H9 (cell line): ENCODE measurements around the gene HSP90AA1. TPM values are rescaled to one million over a fixed set of nuclear protein-coding genes. Genes with fewer than 3 reads are reported as not detected.

Experiments
- DNase-seq: peaks from one replicate; pipeline ENCODE4 v3.0.0-alpha.2; 2017
- H2AFZ ChIP-seq: one replicate; pipeline ENCODE4 v1.6.1; 2013; ENCODE audit warnings: mild to moderate bottlenecking, low read length, control low read depth, moderate library complexity
- H2AK5ac ChIP-seq: 2 replicates; pipeline ENCODE4 v1.6.1; 2013; ENCODE audit warnings: low read length, control low read depth, mixed read lengths; ENCODE audit not compliant: insufficient read length
- H2BK120ac ChIP-seq: one replicate; pipeline ENCODE4 v1.6.1; 2013; ENCODE audit warnings: low read depth, mild to moderate bottlenecking, low read length, control low read depth, inconsistent platforms; ENCODE audit not compliant: poor library complexity, severe bottlenecking
- H2BK12ac ChIP-seq: 2 replicates; pipeline ENCODE4 v1.6.1; 2013; ENCODE audit warnings: low read length, control low read depth, mixed read lengths, low read depth; ENCODE audit not compliant: insufficient read length
- H2BK15ac ChIP-seq: 2 replicates; pipeline ENCODE4 v1.6.1; 2013; ENCODE audit warnings: low read depth, low read length, control low read depth
- H2BK20ac ChIP-seq: one replicate; pipeline ENCODE4 v1.6.1; 2013; ENCODE audit warnings: low read depth, mild to moderate bottlenecking, low read length, control low read depth, inconsistent platforms; ENCODE audit not compliant: poor library complexity, severe bottlenecking
- H2BK5ac ChIP-seq: 2 replicates; pipeline ENCODE4 v1.6.1; 2013; ENCODE audit warnings: low read length, control low read depth, mixed read lengths; ENCODE audit not compliant: insufficient read length
- H3K14ac ChIP-seq: 2 replicates; pipeline ENCODE4 v1.6.1; 2013; ENCODE audit warnings: low read length, control low read depth; ENCODE audit not compliant: insufficient read depth
- H3K18ac ChIP-seq: 2 replicates; pipeline ENCODE4 v1.6.1; 2013; ENCODE audit warnings: low read depth, mild to moderate bottlenecking, mixed read lengths, low read length, control low read depth; ENCODE audit not compliant: insufficient read length
- H3K23ac ChIP-seq: 2 replicates; pipeline ENCODE4 v1.6.1; 2013; ENCODE audit warnings: low read length, control low read depth, mixed read lengths, low read depth; ENCODE audit not compliant: insufficient read length
- H3K23me2 ChIP-seq: 2 replicates; pipeline ENCODE4 v1.6.1; 2013; ENCODE audit warnings: low read depth, mild to moderate bottlenecking, mixed read lengths, low read length, control low read depth; ENCODE audit not compliant: insufficient read length, poor library complexity, severe bottlenecking
- H3K27ac ChIP-seq: 2 replicates; pipeline ENCODE4 v1.5.1; 2013; ENCODE audit warnings: low read length, control low read depth, mixed read lengths, low read depth; ENCODE audit not compliant: insufficient read length
- H3K27me3 ChIP-seq: 2 replicates; pipeline ENCODE4 v1.6.1; 2013; ENCODE audit warnings: low read length, control low read depth, inconsistent platforms; ENCODE audit not compliant: insufficient read depth
- H3K4ac ChIP-seq: 2 replicates; pipeline ENCODE4 v1.6.1; 2013; ENCODE audit warnings: low read depth, mild to moderate bottlenecking, control low read depth, inconsistent platforms, low read length, moderate library complexity
- H3K4me1 ChIP-seq: 2 replicates; pipeline ENCODE4 v1.6.1; 2013; ENCODE audit warnings: low read length, control low read depth, inconsistent platforms; ENCODE audit not compliant: insufficient read depth
- H3K4me2 ChIP-seq: 2 replicates; pipeline ENCODE4 v1.6.1; 2013; ENCODE audit warnings: low read length, control low read depth, mixed read lengths; ENCODE audit not compliant: insufficient read length, insufficient read depth
- H3K56ac ChIP-seq: 2 replicates; pipeline ENCODE4 v1.6.1; 2013; ENCODE audit warnings: low read depth, mild to moderate bottlenecking, mixed read lengths, low read length, control low read depth; ENCODE audit not compliant: insufficient read length
- H3K79me1 ChIP-seq: 2 replicates; pipeline ENCODE4 v1.6.1; 2013; ENCODE audit warnings: low read depth, mild to moderate bottlenecking, moderate library complexity, low read length, control low read depth, inconsistent platforms; ENCODE audit not compliant: insufficient read depth, poor library complexity, severe bottlenecking
- H3K79me2 ChIP-seq: 2 replicates; pipeline ENCODE4 v1.6.1; 2013; ENCODE audit warnings: low read length, control low read depth, inconsistent platforms; ENCODE audit not compliant: insufficient read depth
- H3K9ac ChIP-seq: 2 replicates; pipeline ENCODE4 v1.6.1; 2013; ENCODE audit warnings: low read length, control low read depth, mixed read lengths; ENCODE audit not compliant: insufficient read length; ENCODE audit errors: extremely low read depth
- H3K9me3 ChIP-seq: one replicate; pipeline ENCODE4 v1.6.1; 2013; ENCODE audit warnings: low read depth, low read length, inconsistent platforms; ENCODE audit not compliant: control insufficient read depth
- H3T11ph ChIP-seq: one replicate; pipeline ENCODE4 v1.6.1; 2013; ENCODE audit warnings: mild to moderate bottlenecking, low read length, control low read depth, inconsistent platforms
- H4K20me1 ChIP-seq: one replicate; pipeline ENCODE4 v1.6.1; 2013; ENCODE audit not compliant: control insufficient read depth, insufficient read length, insufficient read depth
- H4K5ac ChIP-seq: 2 replicates; pipeline ENCODE4 v1.6.1; 2013; ENCODE audit warnings: low read depth, mild to moderate bottlenecking, mixed read lengths, low read length, control low read depth; ENCODE audit not compliant: insufficient read length
- H4K8ac ChIP-seq: replicated peaks from 2 replicates; pipeline ENCODE4 v1.6.1; 2013; ENCODE audit warnings: low read length, control low read depth, mixed read lengths, low read depth; ENCODE audit not compliant: insufficient read length
- H4K91ac ChIP-seq: 2 replicates; pipeline ENCODE4 v1.6.1; 2013; ENCODE audit warnings: low read depth, mild to moderate bottlenecking, moderate library complexity, mixed read lengths, low read length, control low read depth; ENCODE audit not compliant: insufficient read length
- H3K27ac Mint-ChIP-seq, 3 experiments: 2 replicates in 2 of 3; 3 replicates in 1 of 3; pipeline ENCODE4 v1.8.0; 2020 to 2021; ENCODE audit warnings: mixed read lengths in 3 of 3, mild to moderate bottlenecking in 1 of 3, moderate library complexity in 1 of 3
- H3K27me3 Mint-ChIP-seq: 2 replicates; pipeline ENCODE4 v1.8.0; 2021; ENCODE audit warnings: low read depth, mild to moderate bottlenecking, moderate library complexity, mixed read lengths
- H3K36me3 Mint-ChIP-seq, 3 experiments: 2 replicates in 2 of 3; 3 replicates in 1 of 3; pipeline ENCODE4 v1.8.0; 2020 to 2021; ENCODE audit warnings: low read depth in 3 of 3, mixed read lengths in 3 of 3; ENCODE audit not compliant: insufficient read depth in 1 of 3
- H3K4me1 Mint-ChIP-seq, 2 experiments: 2 replicates each; pipeline ENCODE4 v1.8.0; 2020; ENCODE audit warnings: mixed read lengths in 2 of 2
- H3K4me3 Mint-ChIP-seq, 2 experiments: 2 replicates in 1 of 2; 3 replicates in 1 of 2; pipeline ENCODE4 v1.8.0; 2020 to 2021; ENCODE audit warnings: mild to moderate bottlenecking in 2 of 2, mixed read lengths in 2 of 2, moderate library complexity in 1 of 2
- H3K9me3 Mint-ChIP-seq, 2 experiments: 2 replicates in 1 of 2; 3 replicates in 1 of 2; pipeline ENCODE4 v1.8.0; 2020; ENCODE audit warnings: mild to moderate bottlenecking in 2 of 2, mixed read lengths in 2 of 2, moderate library complexity in 1 of 2
- WGBS: extraction: QIAGEN DNeasy Blood & Tissue Kit; methylation state at CpG from one replicate; pipeline ENCODE4 v1.1.7; 2013; ENCODE audit warnings: missing lambda C conversion rate, low lambda C conversion rate, mixed read lengths; ENCODE audit not compliant: insufficient read length; ENCODE audit errors: extremely low coverage; 5-methylcytosine and 5-hydroxymethylcytosine counted together
- total RNA-seq: library from RNA; stranded (reverse); gene quantifications from 2 replicates; pipeline ENCODE4 v1.2.1, GENCODE V29; 2021
- TF ChIP-seq, protein P1 (sequence below): fragments of 200-600 bp; sonication (generic); conservative IDR thresholded peaks from 3 replicates; pipeline ENCODE4 v1.8.0; 2021; ENCODE audit warnings: antibody characterized with exemption, mild to moderate bottlenecking

The HSP90AA1 gene
- total RNA-seq, 1 experiment from 2014 or later = 953 TPM

DNA sequence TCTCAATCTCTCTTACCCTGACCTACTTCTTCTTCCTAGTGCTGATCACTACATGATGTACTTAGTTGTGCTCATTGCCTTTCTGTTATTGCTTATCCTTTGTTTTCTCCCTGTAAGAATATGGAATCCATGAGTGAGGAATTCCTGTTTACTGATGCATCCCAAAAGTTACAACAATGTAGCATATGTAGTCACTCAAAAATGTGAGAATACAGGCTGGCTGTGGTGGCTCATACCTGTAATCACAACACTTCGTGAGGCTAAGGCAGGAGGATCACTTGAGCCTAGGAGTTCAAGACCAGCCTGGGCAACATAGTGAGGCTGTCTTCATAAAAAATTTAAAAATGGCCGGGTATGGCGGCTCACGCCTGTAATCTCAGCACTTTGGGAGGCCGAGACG, 44.9 kb upstream of the HSP90AA1 start:
- Histone ChIP-seq H2BK15ac (no peak overlapping the region), H4K20me1 (no peaks in the 10 kb centered on the region), H2BK120ac (no peak overlapping the region), H3K23me2 (no peaks in the 10 kb centered on the region), H2AK5ac (no peak overlapping the region), H3K4me2 (no peak overlapping the region), H3K18ac (no peak overlapping the region), H3K27ac (no peak overlapping the region), H3K56ac (no peak overlapping the region), H4K91ac (no peak overlapping the region), H3K23ac (no peak overlapping the region), H4K8ac (no peak overlapping the region), H3K79me1 (no peaks in the 10 kb centered on the region), H3K79me2 (no peaks in the 10 kb centered on the region), H2BK12ac (no peak overlapping the region), H3K9ac (no peak overlapping the region), H2BK20ac (no peak overlapping the region), H4K5ac (no peak overlapping the region), H3K14ac (no peak overlapping the region), H2AFZ (no peak overlapping the region), H3K9me3 (no peaks in the 10 kb centered on the region), H2BK5ac (no peak overlapping the region), H3T11ph (no peak overlapping the region), H3K27me3 (no peaks in the 10 kb centered on the region), H3K4me1 (no peaks in the 10 kb centered on the region), H3K4ac (no peak overlapping the region)
- H3K9me3 Mint-ChIP-seq = no peaks in the 10 kb centered on the region; a peak in 1 of 5 replicates
- H3K36me3 Mint-ChIP-seq = peaks cover 19 to 23% (median 22%) of the 10 kb centered on the region in 3 experiments; a peak in 6 of 7 replicates
- DNase-seq = no peak
- peaks cover 0 to 1% of the 10 kb centered on the region in 2 experiments; a peak in 1 of 4 replicates for H3K4me1 Mint-ChIP-seq
- no CpG with 5 or more reads among the region's 6 CpGs for WGBS
- TF ChIP-seq, protein P1, sequence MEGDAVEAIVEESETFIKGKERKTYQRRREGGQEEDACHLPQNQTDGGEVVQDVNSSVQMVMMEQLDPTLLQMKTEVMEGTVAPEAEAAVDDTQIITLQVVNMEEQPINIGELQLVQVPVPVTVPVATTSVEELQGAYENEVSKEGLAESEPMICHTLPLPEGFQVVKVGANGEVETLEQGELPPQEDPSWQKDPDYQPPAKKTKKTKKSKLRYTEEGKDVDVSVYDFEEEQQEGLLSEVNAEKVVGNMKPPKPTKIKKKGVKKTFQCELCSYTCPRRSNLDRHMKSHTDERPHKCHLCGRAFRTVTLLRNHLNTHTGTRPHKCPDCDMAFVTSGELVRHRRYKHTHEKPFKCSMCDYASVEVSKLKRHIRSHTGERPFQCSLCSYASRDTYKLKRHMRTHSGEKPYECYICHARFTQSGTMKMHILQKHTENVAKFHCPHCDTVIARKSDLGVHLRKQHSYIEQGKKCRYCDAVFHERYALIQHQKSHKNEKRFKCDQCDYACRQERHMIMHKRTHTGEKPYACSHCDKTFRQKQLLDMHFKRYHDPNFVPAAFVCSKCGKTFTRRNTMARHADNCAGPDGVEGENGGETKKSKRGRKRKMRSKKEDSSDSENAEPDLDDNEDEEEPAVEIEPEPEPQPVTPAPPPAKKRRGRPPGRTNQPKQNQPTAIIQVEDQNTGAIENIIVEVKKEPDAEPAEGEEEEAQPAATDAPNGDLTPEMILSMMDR = no peak
- no peak overlapping the region for H3K27ac Mint-ChIP-seq
- no peak overlapping the region for H3K4me3 Mint-ChIP-seq
- H3K27me3 Mint-ChIP-seq = no peaks in the 10 kb centered on the region; the same call in 1 of the 2 replicates
